Epithelial cell of proximal tubule (primary cell): ENCODE measurements around the gene DISP3. TPM values are rescaled to one million over a fixed set of nuclear protein-coding genes. Genes with fewer than 3 reads are reported as not detected.

ENCODE experiments used
- DNase-seq: peaks from one replicate; pipeline ENCODE4 v3.0.0-alpha.2; 2011; ENCODE audit warnings: low read depth
- H3K4me3 ChIP-seq: 2 replicates; pipeline ENCODE4 v1.5.1; 2011; ENCODE audit warnings: low read depth, mild to moderate bottlenecking, low read length
- CTCF ChIP-seq: conservative IDR thresholded peaks from 2 replicates; pipeline ENCODE4 v1.5.1; 2012; ENCODE audit warnings: low read depth, mild to moderate bottlenecking, low read length
- total RNA-seq: library from RNA; depleted of rRNA; stranded (reverse); fragments of >200 nt; gene quantifications from 2 replicates; pipeline ENCODE4 v1.2.3, GENCODE V29; 2015

The DISP3 gene
- total RNA-seq, 1 donor from 2014 or later, result 0.29 TPM

DNA sequence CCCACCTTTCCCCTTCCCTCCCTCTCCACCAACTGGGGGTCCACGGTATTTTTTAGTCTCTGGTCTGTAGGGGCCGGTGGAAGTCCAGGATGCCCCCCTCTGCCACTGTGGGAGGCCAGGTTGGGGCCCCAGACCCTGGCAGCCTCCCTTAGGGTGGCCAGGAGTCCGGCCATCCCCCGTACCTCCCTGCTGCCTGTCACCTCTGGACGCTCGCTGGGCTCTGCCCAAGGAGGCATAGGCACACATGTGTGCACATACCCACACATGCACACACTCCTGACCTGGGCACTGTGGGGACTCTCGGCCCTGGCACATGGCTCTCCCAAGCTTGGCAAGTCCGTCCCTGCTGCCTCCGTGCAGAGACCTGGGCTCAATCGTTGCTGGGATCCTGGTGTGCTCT is 53.0 kb downstream of the DISP3 start:
- no peak for TF ChIP-seq CTCF
- no peak overlapping the region for H3K4me3 ChIP-seq
- DNase-seq, result no peak

DNA sequence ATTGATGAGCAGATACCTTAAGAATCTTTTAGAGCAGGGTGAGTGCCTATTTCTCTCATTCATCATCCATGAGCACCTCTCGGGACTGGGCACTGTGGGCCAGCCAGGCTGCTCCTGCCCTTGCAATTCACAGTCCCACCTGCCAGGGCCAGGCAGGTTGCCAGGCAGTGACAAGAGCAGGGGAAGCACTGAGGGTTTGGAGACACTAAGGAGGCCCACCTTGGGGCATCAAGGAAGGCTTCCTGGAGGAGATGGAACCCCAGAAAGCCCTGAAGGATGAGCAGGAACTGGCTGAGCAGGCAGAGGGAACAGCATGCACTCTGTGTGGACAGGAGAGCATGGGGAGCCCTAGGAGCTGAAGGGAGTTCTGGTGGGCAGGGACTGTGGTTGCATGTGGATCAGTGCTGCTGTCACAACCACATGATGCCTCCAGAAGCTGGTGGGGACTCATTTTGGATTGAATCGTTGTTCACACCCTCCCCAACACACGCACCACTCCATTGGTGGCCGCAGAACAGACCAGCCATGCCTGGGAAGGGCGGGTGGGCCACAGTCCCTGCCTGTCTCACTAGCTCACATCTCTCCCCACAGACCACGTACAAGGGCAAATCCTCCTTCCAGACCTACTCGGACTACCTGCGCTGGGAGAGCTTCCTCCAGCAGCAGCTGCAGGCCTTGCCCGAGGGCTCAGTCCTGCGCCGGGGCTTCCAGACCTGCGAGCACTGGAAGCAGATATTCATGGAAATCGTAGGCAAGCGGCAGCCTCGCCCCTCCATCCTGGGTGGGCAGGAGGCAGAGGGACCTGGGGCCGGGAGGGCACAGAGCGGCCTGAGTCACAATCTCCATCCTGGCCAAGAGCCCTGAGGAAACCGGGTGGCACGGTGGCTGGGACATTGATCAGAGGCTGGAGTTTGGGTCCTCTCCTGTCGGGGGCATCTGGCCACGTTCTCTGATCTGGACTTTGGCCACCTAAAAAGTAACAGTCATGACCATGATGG is 55.1 kb downstream of the DISP3 start:
- TF ChIP-seq CTCF, result no peak
- no peak overlapping the region for H3K4me3 ChIP-seq
- DNase-seq, result no peak

- no peak for TF ChIP-seq CTCF
- no peak overlapping the region for H3K4me3 ChIP-seq
- DNase-seq, result no peak
These were observed 55.9 kb downstream of the DISP3 start for GRCh38 chr1:11534846-11535245.

DNA sequence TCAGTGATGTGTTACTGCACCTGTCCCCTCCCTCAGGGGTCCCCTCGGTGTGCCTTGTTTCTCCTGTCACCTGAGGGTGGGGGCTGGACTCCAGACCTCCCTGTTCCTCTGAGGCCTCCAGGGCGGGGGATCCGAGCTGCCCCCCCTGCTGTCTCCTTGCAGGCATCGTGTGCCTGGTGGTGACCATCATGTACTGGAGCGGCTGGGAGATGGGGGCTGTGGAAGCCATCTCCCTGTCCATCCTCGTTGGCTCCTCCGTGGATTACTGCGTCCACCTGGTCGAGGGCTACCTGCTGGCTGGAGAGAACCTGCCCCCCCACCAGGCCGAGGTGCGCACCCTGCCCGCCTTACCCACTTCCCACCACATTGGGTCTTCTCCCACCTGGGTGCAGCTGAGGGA is 56.4 kb downstream of the DISP3 start:
- DNase-seq, result no peak
- no peak overlapping the region for H3K4me3 ChIP-seq
- no peak for TF ChIP-seq CTCF

GRCh38 chr1:11535761-11536572 is 57.0 kb downstream of the DISP3 start:
- DNase-seq, result no peak
- H3K4me3 ChIP-seq, result no peak overlapping the region
- TF ChIP-seq CTCF, result no peak

GRCh38 chr1:11536573-11537379 is 57.8 kb downstream of the DISP3 start:
- no peak for TF ChIP-seq CTCF
- DNase-seq, result no peak
- no peak overlapping the region for H3K4me3 ChIP-seq
